Inflammatory macrophage (primary cell): ENCODE measurements around the gene FAM168B.

Experiments
- DNase-seq, 2 donors: peaks; one replicate each; pipeline ENCODE4 v3.0.0-alpha.2; 2020 to 2022

The FAM168B gene

GRCh38 chr2:131039535-131039907, 53.7 kb downstream of the FAM168B start:
- no peak for DNase-seq

- no peak for DNase-seq
Measured at GRCh38 chr2:131039101-131039440, 54.2 kb downstream of the FAM168B start.

- no peak for DNase-seq
Measured at GRCh38 chr2:131038258-131039100, 54.8 kb downstream of the FAM168B start.

- no peak for DNase-seq
Measured at GRCh38 chr2:131037398-131038257, 55.6 kb downstream of the FAM168B start.

- no peak for DNase-seq
Measured at GRCh38 chr2:131036696-131037397, 56.4 kb downstream of the FAM168B start.

- no peak for DNase-seq
Measured at GRCh38 chr2:131036269-131036668, 57.0 kb downstream of the FAM168B start.

- no peak for DNase-seq
Measured at GRCh38 chr2:131035826-131036231, 57.4 kb downstream of the FAM168B start.

GRCh38 chr2:131035112-131035825, 58.0 kb downstream of the FAM168B start:
- no peak for DNase-seq

GRCh38 chr2:131034122-131035051, 58.9 kb downstream of the FAM168B start:
- DNase-seq: no peak

- no peak for DNase-seq
Measured at GRCh38 chr2:131033786-131034121, 59.5 kb downstream of the FAM168B start.

GRCh38 chr2:131032393-131032836, 60.8 kb downstream of the FAM168B start:
- no peak for DNase-seq

- DNase-seq: no peak
Measured at GRCh38 chr2:131031875-131032274, 61.4 kb downstream of the FAM168B start.

- DNase-seq: no peak
Measured at GRCh38 chr2:131031431-131031841, 61.8 kb downstream of the FAM168B start.

- DNase-seq: no peak
Measured at GRCh38 chr2:131030478-131030971, 62.7 kb downstream of the FAM168B start.

- no peak for DNase-seq
Measured at GRCh38 chr2:131029812-131030211, 63.4 kb downstream of the FAM168B start.

GRCh38 chr2:131027566-131028528, 65.4 kb downstream of the FAM168B start:
- no peak for DNase-seq

- DNase-seq: no peak
Measured at GRCh38 chr2:131026919-131027318, 66.3 kb downstream of the FAM168B start.

- DNase-seq: no peak
Measured at GRCh38 chr2:131023758-131024157, 69.5 kb downstream of the FAM168B start.

- DNase-seq: no peak
Measured at GRCh38 chr2:131022731-131023130, 70.5 kb downstream of the FAM168B start.
